ENCODE results near the gene PCBP4.

DNA sequence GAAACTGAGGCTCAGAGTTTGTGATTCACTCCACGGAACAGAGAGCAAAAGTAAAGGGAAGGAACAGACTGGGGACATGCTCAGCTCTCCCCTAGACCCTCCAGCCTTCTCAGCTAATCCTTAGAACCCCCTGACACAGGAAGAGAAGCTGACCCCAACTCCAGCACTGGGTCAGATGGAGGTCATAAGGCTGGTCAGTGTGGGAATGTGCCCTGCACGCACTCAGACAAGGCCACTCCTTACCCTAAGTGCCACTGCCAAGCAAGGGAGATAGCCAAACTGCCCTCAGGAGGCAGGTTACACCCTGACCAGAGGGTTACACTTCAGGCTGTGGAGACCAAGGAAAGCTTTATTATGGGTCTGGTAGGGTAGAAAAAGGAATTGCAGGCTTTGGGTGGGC, 27.3 kb upstream of the PCBP4 start:
- TF ChIP-seq, protein P1, sequence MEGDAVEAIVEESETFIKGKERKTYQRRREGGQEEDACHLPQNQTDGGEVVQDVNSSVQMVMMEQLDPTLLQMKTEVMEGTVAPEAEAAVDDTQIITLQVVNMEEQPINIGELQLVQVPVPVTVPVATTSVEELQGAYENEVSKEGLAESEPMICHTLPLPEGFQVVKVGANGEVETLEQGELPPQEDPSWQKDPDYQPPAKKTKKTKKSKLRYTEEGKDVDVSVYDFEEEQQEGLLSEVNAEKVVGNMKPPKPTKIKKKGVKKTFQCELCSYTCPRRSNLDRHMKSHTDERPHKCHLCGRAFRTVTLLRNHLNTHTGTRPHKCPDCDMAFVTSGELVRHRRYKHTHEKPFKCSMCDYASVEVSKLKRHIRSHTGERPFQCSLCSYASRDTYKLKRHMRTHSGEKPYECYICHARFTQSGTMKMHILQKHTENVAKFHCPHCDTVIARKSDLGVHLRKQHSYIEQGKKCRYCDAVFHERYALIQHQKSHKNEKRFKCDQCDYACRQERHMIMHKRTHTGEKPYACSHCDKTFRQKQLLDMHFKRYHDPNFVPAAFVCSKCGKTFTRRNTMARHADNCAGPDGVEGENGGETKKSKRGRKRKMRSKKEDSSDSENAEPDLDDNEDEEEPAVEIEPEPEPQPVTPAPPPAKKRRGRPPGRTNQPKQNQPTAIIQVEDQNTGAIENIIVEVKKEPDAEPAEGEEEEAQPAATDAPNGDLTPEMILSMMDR (optimal IDR thresholded peaks at IDR 0.05 in 1 of 3, IDR thresholded peaks at IDR 0.05 in 1 of 3, conservative IDR thresholded peaks at IDR 0.05 in 1 of 3; ENCODE audit: extremely low read depth in 1 of 3, insufficient read depth in 2 of 3, low read length in 3 of 3), result no peak
- no peak for TF ChIP-seq EZH2 (IDR thresholded peaks at IDR 0.05; ENCODE audit: low read length)

Data from keratinocyte (primary cell).